ENCODE results near the gene RASSF5.

The RASSF5 gene

DNA sequence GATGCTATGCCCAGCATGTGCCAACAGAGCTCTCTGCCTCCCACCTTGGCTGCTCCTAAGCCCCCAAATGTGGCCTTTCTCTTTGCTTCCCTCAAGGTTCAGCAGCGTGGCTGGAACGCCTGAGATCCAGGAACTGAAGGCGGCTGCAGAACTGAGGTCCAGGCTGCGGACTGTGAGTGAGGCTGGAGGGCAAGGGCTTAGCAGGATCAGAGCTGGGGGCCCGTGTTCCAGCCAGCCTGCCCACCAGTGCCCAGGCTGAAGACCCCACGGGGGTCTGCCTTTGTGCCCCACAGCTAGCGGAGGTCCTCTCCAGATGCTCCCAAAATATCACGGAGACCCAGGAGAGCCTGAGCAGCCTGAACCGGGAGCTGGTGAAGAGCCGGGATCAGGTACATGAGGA lies 22.4 kb upstream of the RASSF5 start:
- H3K4me1 Mint-ChIP-seq = peaks cover 8% of the 10 kb centered on the region
- no peaks in the 10 kb centered on the region for H3K9me3 Mint-ChIP-seq
- no peak overlapping the region for H3K27ac Mint-ChIP-seq
- TF ChIP-seq, protein P1, sequence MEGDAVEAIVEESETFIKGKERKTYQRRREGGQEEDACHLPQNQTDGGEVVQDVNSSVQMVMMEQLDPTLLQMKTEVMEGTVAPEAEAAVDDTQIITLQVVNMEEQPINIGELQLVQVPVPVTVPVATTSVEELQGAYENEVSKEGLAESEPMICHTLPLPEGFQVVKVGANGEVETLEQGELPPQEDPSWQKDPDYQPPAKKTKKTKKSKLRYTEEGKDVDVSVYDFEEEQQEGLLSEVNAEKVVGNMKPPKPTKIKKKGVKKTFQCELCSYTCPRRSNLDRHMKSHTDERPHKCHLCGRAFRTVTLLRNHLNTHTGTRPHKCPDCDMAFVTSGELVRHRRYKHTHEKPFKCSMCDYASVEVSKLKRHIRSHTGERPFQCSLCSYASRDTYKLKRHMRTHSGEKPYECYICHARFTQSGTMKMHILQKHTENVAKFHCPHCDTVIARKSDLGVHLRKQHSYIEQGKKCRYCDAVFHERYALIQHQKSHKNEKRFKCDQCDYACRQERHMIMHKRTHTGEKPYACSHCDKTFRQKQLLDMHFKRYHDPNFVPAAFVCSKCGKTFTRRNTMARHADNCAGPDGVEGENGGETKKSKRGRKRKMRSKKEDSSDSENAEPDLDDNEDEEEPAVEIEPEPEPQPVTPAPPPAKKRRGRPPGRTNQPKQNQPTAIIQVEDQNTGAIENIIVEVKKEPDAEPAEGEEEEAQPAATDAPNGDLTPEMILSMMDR (IDR thresholded peaks at IDR 0.05; ENCODE audit: unreplicated experiment in 3 of 3) = no peak
- no peak overlapping the region for H3K4me3 Mint-ChIP-seq
- no peaks in the 10 kb centered on the region for H3K27me3 Mint-ChIP-seq (ENCODE audit: low read depth)
- H3K36me3 Mint-ChIP-seq (ENCODE audit: low read depth) = peaks cover 3% of the 10 kb centered on the region

DNA sequence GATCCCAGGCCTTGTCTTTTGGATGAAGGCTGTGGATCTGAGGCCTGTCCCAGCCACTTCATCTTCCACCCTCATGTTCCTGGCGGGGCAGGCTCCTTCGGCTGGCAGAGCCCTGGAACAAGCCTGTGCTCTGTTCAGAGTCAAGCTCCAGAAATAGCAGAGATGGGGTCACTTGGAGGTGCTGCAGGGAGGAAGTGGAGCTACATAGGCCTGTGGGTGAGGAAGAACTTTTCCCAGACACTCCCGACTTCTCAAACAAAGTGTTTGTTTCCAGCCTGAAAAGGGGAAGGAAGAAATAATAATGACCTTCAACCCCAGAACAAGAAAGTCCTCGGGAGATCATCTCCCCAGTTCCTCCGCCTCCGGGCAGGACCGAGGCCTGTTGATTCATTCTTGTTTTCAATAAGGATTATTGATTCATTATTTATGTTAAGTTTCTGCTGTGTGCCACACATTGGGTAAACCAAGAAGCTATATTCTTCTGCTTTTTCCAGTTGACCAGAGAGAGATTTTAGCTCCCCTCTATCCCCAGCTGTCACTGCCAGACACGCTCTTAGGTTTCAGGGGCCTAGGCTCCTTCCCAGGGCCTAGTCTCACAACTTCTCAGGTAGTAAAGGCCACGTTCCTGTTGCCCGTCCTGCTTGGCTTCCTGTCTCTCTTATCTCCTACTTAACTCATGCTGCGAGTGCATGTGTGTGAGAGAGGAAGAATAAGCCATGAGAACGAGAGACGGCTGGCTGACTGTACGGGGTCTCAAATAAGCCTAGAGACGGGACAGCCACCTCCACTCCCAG lies 20.1 kb upstream of the RASSF5 start:
- H3K27ac Mint-ChIP-seq = peak overlapping the region in 1 of 3 experiments; percentile 30
- H3K36me3 Mint-ChIP-seq (ENCODE audit: low read depth) = peaks cover 4% of the 10 kb centered on the region
- TF ChIP-seq, protein P1 (IDR thresholded peaks at IDR 0.05; ENCODE audit: unreplicated experiment in 3 of 3) = no peak
- H3K27me3 Mint-ChIP-seq (ENCODE audit: low read depth) = peaks cover 2% of the 10 kb centered on the region
- no peak overlapping the region for H3K4me3 Mint-ChIP-seq
- peaks cover 24% of the 10 kb centered on the region for H3K4me1 Mint-ChIP-seq
- no peaks in the 10 kb centered on the region for H3K9me3 Mint-ChIP-seq

DNA sequence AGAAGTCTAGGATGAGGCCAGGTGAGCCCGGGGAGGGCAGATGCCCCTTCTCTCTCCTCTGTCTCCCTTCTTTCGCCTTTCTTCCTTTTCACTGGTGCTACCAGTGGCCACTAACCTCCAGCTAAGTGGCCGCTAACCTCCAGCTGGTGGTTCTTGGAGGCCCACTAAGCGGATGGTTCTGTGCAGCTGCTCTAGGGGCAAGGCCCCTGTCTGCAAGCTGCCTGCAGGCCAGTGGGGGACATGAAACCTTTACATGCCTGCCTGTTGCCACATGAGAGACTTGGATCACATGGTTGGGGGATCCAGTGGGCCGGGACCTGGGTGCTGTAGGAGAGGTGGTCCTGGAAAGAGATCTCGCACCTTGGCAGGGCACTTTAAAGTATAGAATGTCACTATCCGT lies 19.4 kb upstream of the RASSF5 start:
- Mint-ChIP-seq H3K4me1 (peaks cover 24% of the 10 kb centered on the region), H3K4me3 (no peak overlapping the region), H3K27me3 (ENCODE audit: low read depth) (peaks cover 9% of the 10 kb centered on the region)

DNA sequence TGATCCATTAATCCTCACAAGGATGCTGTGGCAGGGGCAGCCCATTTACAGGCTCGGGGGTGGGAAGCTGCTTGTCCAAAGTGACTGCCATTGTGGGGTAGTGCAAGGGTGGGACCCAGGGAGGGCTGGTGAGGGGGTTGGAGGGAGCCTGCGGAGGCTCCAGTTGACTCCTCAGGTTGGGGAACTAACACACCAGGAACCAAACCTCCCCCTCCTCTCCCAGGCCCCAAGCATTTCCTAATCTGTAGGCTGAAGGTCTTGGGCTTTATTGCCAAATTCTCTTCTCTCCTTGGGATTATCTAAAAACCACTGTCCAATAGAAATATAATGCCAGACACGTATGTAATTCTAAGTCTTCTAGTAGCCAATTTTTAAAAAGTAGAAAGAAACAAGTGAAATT lies 18.9 kb upstream of the RASSF5 start:
- Mint-ChIP-seq H3K27ac (no peak overlapping the region), H3K4me3 (no peak overlapping the region), H3K4me1 (peaks cover 24% of the 10 kb centered on the region), H3K9me3 (no peaks in the 10 kb centered on the region), H3K27me3 (ENCODE audit: low read depth) (peaks cover 9% of the 10 kb centered on the region), H3K36me3 (ENCODE audit: low read depth) (peaks cover 4% of the 10 kb centered on the region)
- TF ChIP-seq, protein P1 (IDR thresholded peaks at IDR 0.05; ENCODE audit: unreplicated experiment in 3 of 3) = no peak

More for the DNA sequence above, 19.4 kb upstream of the RASSF5 start:
- H3K27ac Mint-ChIP-seq = no peak overlapping the region
- TF ChIP-seq, protein P1 (IDR thresholded peaks at IDR 0.05; ENCODE audit: unreplicated experiment in 3 of 3) = no peak
- H3K9me3 Mint-ChIP-seq = no peaks in the 10 kb centered on the region
- peaks cover 7% of the 10 kb centered on the region for H3K36me3 Mint-ChIP-seq (ENCODE audit: low read depth)

DNA sequence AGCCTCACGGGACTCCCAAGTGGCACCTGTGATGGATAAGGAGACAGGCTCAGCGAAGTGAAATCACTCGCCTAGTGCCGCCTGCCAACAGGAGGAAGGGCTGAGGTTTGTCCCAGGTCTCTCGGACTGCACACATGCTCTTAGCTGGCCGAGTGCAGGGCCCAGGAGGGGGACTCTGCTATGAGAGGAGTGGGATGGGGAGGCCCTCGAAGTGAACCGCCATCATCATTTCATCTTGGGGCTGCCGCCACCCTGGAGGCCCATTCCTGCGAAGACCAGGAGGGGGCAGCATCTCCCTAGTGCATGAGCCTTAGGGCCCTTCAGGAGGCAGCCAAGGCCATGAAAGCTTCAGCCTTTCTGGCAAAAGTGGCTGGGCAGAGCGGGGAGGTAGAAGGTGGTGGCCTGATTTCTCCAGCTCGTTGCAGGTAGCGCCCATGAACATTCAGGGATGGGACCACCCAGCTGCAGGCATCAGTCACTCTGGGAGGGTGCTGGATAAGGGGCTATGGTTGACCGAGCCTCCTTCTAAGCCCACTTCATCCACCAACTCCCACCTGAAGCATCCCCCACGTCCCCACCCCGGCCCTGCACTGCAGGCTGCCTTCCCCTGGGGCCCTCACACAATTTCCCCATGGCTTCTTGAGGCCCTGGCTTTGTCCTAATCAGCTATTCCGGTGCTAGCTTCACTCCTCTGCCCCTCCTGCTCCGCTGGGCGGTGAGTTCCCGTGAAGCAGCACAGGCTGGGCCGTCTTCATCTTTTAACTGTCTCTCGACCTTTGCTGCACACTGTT lies 17.2 kb upstream of the RASSF5 start:
- Mint-ChIP-seq H3K9me3 (no peaks in the 10 kb centered on the region), H3K27ac (peak overlapping the region; percentile 50 to 87 (median 65)), H3K4me1 (peaks cover 29% of the 10 kb centered on the region), H3K4me3 (peak overlapping the region in 1 of 3 experiments; percentile 16), H3K27me3 (ENCODE audit: low read depth) (peaks cover 9% of the 10 kb centered on the region), H3K36me3 (ENCODE audit: low read depth) (peaks cover 3% of the 10 kb centered on the region)
- TF ChIP-seq, protein P1 (IDR thresholded peaks at IDR 0.05; ENCODE audit: unreplicated experiment in 3 of 3) = peak; percentile 94 to 97 (median 95)
